Naive B cell (primary cell): ENCODE results near the gene HDAC9. TPM values are rescaled to one million over a fixed set of nuclear protein-coding genes. Genes with fewer than 3 reads are reported as not detected.

Source experiments
- ATAC-seq, 2 donors: fragments of 150-1000 bp; cut with Tn5 transposase; 2 replicates each; pipeline ENCODE4 v1.10.0; 2021; ENCODE audit warnings: low read depth in 2 of 2, mild to moderate bottlenecking in 2 of 2, moderate library complexity in 2 of 2
- DNase-seq: peaks from one replicate; pipeline ENCODE4 v3.0.0; 2022
- H3K27ac Mint-ChIP-seq, 6 donors: one replicate each; pipeline ENCODE4 v1.8.0; 2020 to 2022; ENCODE audit warnings: mild to moderate bottlenecking in 6 of 6, mixed read lengths in 6 of 6, moderate library complexity in 5 of 6, inconsistent platforms in 2 of 6
- H3K27me3 Mint-ChIP-seq, 3 donors: one replicate each; pipeline ENCODE4 v1.8.0; 2021 to 2022; ENCODE audit warnings: mixed read lengths in 3 of 3, mild to moderate bottlenecking in 1 of 3
- H3K36me3 Mint-ChIP-seq, 2 donors: one replicate each; pipeline ENCODE4 v1.8.0; 2020 to 2022; ENCODE audit warnings: mixed read lengths in 2 of 2, inconsistent platforms in 1 of 2, mild to moderate bottlenecking in 1 of 2
- H3K4me1 Mint-ChIP-seq, 3 donors: one replicate each; pipeline ENCODE4 v1.8.0; 2020 to 2022; ENCODE audit warnings: mixed read lengths in 3 of 3, inconsistent platforms in 1 of 3, mild to moderate bottlenecking in 1 of 3, moderate library complexity in 1 of 3
- H3K4me3 Mint-ChIP-seq, 8 donors: one replicate each; pipeline ENCODE4 v1.8.0; 2020 to 2022; ENCODE audit warnings: mild to moderate bottlenecking in 8 of 8, mixed read lengths in 8 of 8, moderate library complexity in 8 of 8, inconsistent platforms in 2 of 8
- H3K9me3 Mint-ChIP-seq, 7 donors: one replicate each; pipeline ENCODE4 v1.8.0; 2020 to 2022; ENCODE audit warnings: mixed read lengths in 7 of 7, mild to moderate bottlenecking in 5 of 7, inconsistent platforms in 2 of 7, moderate library complexity in 1 of 7
- polyA plus RNA-seq, 6 donors: library from polyadenylated mRNA; unstranded; fragments of 300-500 nt; fragmentation: Illumina TruSeq; gene quantifications; one replicate each; pipeline ENCODE4 v1.2.3, GENCODE V29; 2021; ENCODE audit warnings: low read depth in 6 of 6

Gene HDAC9
- polyA plus RNA-seq, result 100 to 1,000 TPM in 4 of 6 donors, 10 to 100 TPM in 2; 86.5 to 123 (median 108) TPM

- Mint-ChIP-seq H3K27me3 (no peaks in the 10 kb centered on the region), H3K9me3 (no peaks in the 10 kb centered on the region), H3K36me3 (no peaks in the 10 kb centered on the region), H3K4me3 (peak within 1 kb of the TSS; percentile 87 to 97 (median 92)), H3K27ac (peak within 1 kb of the TSS; percentile 79 to 93 (median 86)), H3K4me1 (peaks cover 47 to 62% (median 56%) of the 10 kb centered on the region in 3 donors)
- peak; percentile 63 for DNase-seq
- peak; percentile 95 for ATAC-seq
Measured at GRCh38 chr7:18495412-18496340, at the start of gene HDAC9. TSS of gene HDAC9 (plus strand) at chr7:18495749. CDS start at chr7:18496303, 554 bp downstream.

DNA sequence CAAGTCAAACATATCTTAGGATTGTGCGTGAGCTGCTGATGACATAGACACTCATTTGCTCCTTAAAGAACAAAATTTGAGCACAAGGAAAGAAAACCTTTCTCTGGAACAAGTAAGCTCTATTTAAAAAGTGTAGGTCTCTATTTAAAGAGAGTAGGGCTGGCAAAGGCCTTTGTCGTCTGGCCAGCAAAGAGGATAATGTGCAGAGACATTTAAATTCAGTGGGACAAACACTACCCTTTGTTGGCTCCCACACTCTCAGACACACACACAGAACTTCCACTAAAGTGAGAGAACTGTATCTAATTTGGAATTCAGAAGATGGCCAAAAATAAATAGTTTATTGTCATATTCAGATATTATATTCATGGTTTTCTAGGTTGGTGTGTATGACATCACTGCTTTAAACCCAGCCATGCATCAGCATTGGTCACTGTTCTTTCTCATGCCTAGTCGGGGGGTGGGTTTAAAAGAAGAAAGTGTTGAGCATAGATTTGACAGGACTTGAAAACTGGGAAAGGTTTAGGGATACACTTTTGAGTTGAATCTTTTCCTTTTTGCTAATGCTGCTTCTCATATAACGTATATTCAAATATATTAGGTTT lies 49.5 kb upstream of the HDAC9 start:
- peaks cover 7 to 13% of the 10 kb centered on the region in 2 donors for H3K36me3 Mint-ChIP-seq
- no peak for ATAC-seq
- H3K4me1 Mint-ChIP-seq, result peaks cover 4 to 20% (median 7%) of the 10 kb centered on the region in 3 donors

DNA sequence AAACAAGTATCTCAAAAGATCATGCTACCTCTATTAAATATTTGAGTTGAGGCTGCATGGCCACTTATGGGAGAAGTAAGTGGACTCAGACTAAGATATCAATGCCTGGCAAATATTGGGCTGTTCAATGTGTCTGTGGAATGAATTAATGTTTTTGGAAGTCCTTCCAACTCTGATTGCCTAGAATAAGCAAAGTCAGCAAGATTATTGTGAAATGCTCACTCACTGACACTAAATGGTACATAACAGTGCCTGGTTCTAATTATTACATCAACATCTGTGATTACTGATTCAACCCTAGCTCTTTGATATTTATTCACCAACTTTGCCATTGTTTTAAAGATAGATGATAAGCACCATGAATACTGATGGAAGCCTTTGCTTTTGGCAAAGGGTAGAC lies 45.5 kb upstream of the HDAC9 start:
- Mint-ChIP-seq H3K4me3 (no peak overlapping the region), H3K27me3 (no peaks in the 10 kb centered on the region), H3K9me3 (peaks cover 6 to 20% (median 11%) of the 10 kb centered on the region in 7 donors), H3K27ac (no peak overlapping the region), H3K4me1 (peaks cover 0 to 6% (median 3%) of the 10 kb centered on the region in 3 donors), H3K36me3 (peaks cover 18 to 30% of the 10 kb centered on the region in 2 donors)
- DNase-seq (no peak), ATAC-seq (no peak)

More for the DNA sequence above, 49.5 kb upstream of the HDAC9 start:
- H3K9me3 Mint-ChIP-seq, result peaks cover 0 to 4% (median 1%) of the 10 kb centered on the region in 7 donors
- no peak for DNase-seq
- peak overlapping the region in 1 of 6 donors; percentile 15 for H3K27ac Mint-ChIP-seq
- no peaks in the 10 kb centered on the region for H3K27me3 Mint-ChIP-seq
- H3K4me3 Mint-ChIP-seq, result no peak overlapping the region

DNA sequence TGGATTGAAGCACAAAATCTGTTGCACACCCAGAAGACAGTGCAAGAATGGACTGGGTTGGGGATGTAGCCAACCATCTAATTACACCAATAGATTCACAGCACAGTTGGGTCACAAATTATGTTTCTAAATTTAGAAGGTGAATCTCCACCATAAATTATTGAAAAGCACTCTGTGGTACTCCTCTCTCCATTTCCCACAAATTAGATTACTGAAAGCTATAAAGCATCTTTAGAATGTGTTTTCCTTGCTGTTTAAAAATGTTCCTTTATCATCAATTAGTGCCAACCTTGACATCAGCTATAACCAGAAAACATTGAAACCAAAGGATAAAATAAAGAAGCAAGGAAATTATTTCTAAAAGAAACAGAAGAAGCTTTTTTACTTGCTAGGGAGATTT lies 39.9 kb upstream of the HDAC9 start:
- no peak overlapping the region for H3K4me3 Mint-ChIP-seq
- H3K27ac Mint-ChIP-seq, result no peak overlapping the region
- no peaks in the 10 kb centered on the region for H3K27me3 Mint-ChIP-seq
- peaks cover 14 to 35% (median 24%) of the 10 kb centered on the region in 3 donors for H3K4me1 Mint-ChIP-seq
- H3K36me3 Mint-ChIP-seq, result peaks cover 15 to 22% of the 10 kb centered on the region in 2 donors
- peaks cover 6 to 20% (median 10%) of the 10 kb centered on the region in 7 donors for H3K9me3 Mint-ChIP-seq
- DNase-seq, result no peak
- no peak for ATAC-seq

- Mint-ChIP-seq H3K27ac (peak overlapping the region in 2 of 6 donors; percentile 9 to 13), H3K4me1 (peaks cover 14 to 30% (median 24%) of the 10 kb centered on the region in 3 donors), H3K36me3 (no peaks in the 10 kb centered on the region), H3K9me3 (peaks cover 0 to under 1% (median 0%) of the 10 kb centered on the region in 7 donors), H3K4me3 (no peak overlapping the region), H3K27me3 (no peaks in the 10 kb centered on the region)
- ATAC-seq, result no peak
- DNase-seq, result no peak
Measured at GRCh38 chr7:18457832-18458231, 37.7 kb upstream of the HDAC9 start.

DNA sequence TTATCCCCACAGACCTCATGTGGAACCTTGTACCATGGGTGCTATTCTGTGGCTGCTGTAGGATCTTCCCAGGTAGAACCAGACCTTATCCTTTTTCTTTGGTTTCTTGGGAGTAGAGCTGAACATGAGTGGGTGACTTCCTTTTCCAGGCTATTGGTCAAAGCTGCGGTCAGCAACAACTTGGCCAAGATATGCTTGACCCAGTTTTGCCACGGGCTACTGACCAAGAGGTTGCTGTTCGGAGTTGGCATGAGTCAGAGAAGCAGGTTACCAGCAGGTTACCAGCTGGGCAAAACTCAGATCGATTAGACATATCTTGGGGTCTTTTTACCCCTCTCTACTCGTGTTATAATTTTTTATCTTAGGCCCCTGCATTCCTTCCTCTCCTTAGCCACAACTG lies 36.7 kb upstream of the HDAC9 start:
- H3K4me1 Mint-ChIP-seq, result peaks cover 14 to 30% (median 24%) of the 10 kb centered on the region in 3 donors

DNA sequence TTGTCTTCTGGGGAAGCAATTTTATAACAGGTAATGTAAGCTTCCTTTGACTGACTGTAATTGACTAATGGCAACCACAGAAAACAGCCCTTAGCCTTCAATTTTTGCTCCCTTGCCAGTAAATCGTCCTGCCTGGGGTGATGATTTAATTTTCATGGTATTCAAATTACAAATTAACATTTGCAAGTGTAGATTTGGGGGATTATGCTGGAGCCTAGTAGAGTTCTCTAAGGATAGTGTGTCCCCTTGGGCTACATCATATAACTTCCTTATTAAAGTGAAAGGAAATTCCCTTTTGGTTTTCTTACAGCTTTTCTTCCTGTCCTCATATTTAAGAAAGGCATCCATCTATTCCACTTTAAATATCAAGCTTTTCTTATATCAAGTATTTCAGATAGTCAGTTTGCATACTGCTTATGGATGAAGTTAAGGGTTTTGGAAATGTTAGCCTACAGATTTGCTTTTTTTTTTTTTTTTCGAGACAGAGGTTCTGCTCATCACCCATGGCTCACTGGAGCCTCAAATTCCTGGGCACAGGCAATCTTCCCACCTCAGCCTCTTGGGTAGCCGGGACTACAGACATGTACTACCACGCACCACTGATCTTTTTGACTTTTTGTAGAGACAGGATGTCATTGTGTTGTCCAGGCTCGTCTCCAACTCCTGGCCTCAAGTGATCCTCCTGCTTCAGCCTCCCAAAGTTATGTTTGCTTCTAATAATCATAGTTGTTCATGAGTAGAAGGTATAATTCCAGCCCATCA lies 35.9 kb upstream of the HDAC9 start:
- DNase-seq (no peak), ATAC-seq (peak; percentile 33 to 49)
- Mint-ChIP-seq H3K36me3 (no peaks in the 10 kb centered on the region), H3K4me1 (peaks cover 14 to 30% (median 28%) of the 10 kb centered on the region in 3 donors), H3K27ac (peak overlapping the region in 2 of 6 donors; percentile 5 to 82), H3K4me3 (peak overlapping the region in 5 of 8 donors; percentile 2 to 65 (median 40)), H3K9me3 (no peaks in the 10 kb centered on the region), H3K27me3 (no peaks in the 10 kb centered on the region)

More for the DNA sequence above, 36.7 kb upstream of the HDAC9 start:
- peak overlapping the region in 2 of 8 donors; percentile 26 to 32 for H3K4me3 Mint-ChIP-seq
- H3K27me3 Mint-ChIP-seq, result no peaks in the 10 kb centered on the region
- H3K36me3 Mint-ChIP-seq, result no peaks in the 10 kb centered on the region
- DNase-seq (no peak), ATAC-seq (no peak)
- no peaks in the 10 kb centered on the region for H3K9me3 Mint-ChIP-seq
- H3K27ac Mint-ChIP-seq, result peak overlapping the region in 1 of 6 donors; percentile 62

- Mint-ChIP-seq H3K36me3 (no peaks in the 10 kb centered on the region), H3K27ac (no peak overlapping the region), H3K4me1 (peaks cover 27 to 42% (median 40%) of the 10 kb centered on the region in 3 donors), H3K4me3 (no peak overlapping the region), H3K27me3 (no peaks in the 10 kb centered on the region), H3K9me3 (no peaks in the 10 kb centered on the region)
- ATAC-seq, result no peak
- no peak for DNase-seq
Measured at GRCh38 chr7:18461785-18462467, 33.6 kb upstream of the HDAC9 start.

DNA sequence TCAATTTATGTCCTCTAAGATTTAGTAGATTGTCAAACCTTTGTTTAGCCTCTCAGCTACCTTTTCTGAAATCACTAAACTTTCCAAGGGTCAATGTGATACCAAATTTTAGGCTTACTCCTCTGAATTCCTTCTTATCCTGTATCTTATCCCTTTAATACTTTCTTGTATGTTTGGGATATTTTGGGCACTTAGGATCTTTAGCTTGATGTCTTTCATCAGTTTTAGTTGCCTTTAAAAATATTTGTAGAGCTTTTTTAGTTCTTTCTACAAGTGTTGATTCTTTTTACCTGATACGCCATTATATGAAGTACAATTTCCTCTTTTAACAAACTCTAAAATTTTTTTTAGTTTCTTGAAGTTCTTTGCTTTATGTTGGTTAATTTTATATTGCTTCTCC lies 30.7 kb upstream of the HDAC9 start:
- no peak for DNase-seq
- Mint-ChIP-seq H3K4me1 (peaks cover 18 to 31% (median 22%) of the 10 kb centered on the region in 3 donors), H3K36me3 (no peaks in the 10 kb centered on the region), H3K4me3 (no peak overlapping the region), H3K27me3 (no peaks in the 10 kb centered on the region), H3K27ac (peak overlapping the region in 1 of 6 donors; percentile 74), H3K9me3 (no peaks in the 10 kb centered on the region)
- no peak for ATAC-seq

DNA sequence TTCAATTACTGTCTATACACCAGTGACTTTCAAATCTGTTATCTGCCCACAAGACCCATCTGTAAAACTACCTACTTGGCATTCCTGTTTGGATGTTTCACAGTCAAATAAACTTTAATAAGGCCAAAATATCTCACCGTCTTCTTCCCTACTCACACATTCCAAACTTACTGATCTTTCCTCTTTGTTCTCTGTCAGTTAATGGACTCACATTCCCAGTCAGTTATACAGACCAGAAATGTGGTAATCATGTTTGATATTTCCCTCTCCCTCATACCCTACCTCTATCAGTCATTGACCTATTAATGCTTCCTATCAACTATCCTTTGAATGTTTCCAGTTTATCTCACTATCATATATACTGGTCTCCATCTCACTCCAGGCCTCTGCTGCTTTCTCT lies 28.5 kb upstream of the HDAC9 start:
- Mint-ChIP-seq H3K9me3 (no peaks in the 10 kb centered on the region), H3K4me3 (no peak overlapping the region), H3K4me1 (peaks cover 18 to 40% (median 25%) of the 10 kb centered on the region in 3 donors), H3K27me3 (no peaks in the 10 kb centered on the region), H3K27ac (peak overlapping the region in 2 of 6 donors; percentile 0 to 16), H3K36me3 (no peaks in the 10 kb centered on the region)
- ATAC-seq (no peak), DNase-seq (no peak)

DNA sequence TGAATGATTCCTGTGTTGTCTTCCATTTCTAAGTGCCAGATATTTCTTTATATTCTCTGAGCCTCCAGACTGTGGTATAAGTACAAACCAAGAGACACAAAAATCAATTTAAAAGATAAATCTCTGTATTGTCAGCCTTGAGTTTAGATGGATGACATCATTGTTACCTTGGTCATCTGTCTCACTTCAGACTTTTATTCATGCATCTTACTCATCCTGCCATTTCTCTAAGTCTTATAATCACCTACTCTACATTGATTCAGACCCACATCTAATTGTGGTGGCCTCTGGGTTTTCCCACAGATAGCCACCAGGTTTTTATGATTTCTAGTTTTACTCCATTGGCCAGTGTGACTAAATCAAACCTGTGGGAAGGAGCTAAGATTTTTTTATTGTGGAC lies 26.8 kb upstream of the HDAC9 start:
- H3K27ac Mint-ChIP-seq, result peak overlapping the region in 1 of 6 donors; percentile 49
- no peaks in the 10 kb centered on the region for H3K36me3 Mint-ChIP-seq
- H3K9me3 Mint-ChIP-seq, result no peaks in the 10 kb centered on the region
- ATAC-seq (no peak), DNase-seq (no peak)
- no peak overlapping the region for H3K4me3 Mint-ChIP-seq
- peaks cover 25 to 48% (median 33%) of the 10 kb centered on the region in 3 donors for H3K4me1 Mint-ChIP-seq
- H3K27me3 Mint-ChIP-seq, result no peaks in the 10 kb centered on the region

DNA sequence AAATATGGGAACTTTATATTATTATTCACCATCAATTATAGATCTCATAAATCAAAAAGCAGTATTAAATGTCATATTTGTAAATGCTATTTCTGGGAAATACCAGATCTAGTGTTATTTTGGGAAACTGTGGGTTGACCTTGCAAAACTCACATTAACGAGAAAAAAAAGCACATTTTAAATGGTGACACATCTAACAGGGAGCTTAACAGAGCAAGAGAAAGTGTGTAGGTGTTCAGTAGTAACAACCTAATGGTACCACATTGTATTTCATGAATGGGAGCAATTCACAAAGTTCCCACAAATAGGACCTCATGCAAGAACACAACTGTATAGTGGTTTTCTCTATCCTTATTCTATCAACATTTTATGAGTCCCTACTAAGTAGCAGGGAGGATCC lies 26.2 kb upstream of the HDAC9 start:
- DNase-seq, result no peak
- Mint-ChIP-seq H3K4me3 (no peak overlapping the region), H3K27me3 (no peaks in the 10 kb centered on the region), H3K4me1 (peaks cover 25 to 49% (median 33%) of the 10 kb centered on the region in 3 donors), H3K36me3 (no peaks in the 10 kb centered on the region), H3K9me3 (no peaks in the 10 kb centered on the region), H3K27ac (no peak overlapping the region)
- no peak for ATAC-seq
